ENCODE measurements around the gene OLFM3. TPM values are rescaled to one million over a fixed set of nuclear protein-coding genes. Genes with fewer than 3 reads are reported as not detected.

OLFM3 gene
- total RNA-seq, 1 donor from 2014 or later, result 0.49 TPM

- no peak overlapping the region for H3K27ac ChIP-seq
- no peaks in the 10 kb centered on the region for H3K4me1 ChIP-seq
- no peaks in the 10 kb centered on the region for H3K36me3 ChIP-seq
- intact Hi-C loops (cut with DNase I), result no loop called here
- H3K4me3 ChIP-seq, result no peak overlapping the region
- TF ChIP-seq POLR2AphosphoS5 (IDR thresholded peaks at IDR 0.05; ENCODE audit: insufficient read depth in 1 of 2, low read depth in 1 of 2), result no peak
- TF ChIP-seq POLR2A (IDR thresholded peaks at IDR 0.05), result no peak
- no peaks in the 10 kb centered on the region for H3K27me3 ChIP-seq
- H3K9me3 ChIP-seq, result no peaks in the 10 kb centered on the region
- no peak for DNase-seq (ENCODE audit: extremely low spot score in 2 of 2)
Observed at GRCh38 chr1:101918277-101918676, 78.4 kb downstream of the OLFM3 start.

GRCh38 chr1:101915597-101915996 lies 81.1 kb downstream of the OLFM3 start:
- H3K27ac ChIP-seq, result no peak overlapping the region
- H3K27me3 ChIP-seq, result no peaks in the 10 kb centered on the region
- TF ChIP-seq, protein P1, sequence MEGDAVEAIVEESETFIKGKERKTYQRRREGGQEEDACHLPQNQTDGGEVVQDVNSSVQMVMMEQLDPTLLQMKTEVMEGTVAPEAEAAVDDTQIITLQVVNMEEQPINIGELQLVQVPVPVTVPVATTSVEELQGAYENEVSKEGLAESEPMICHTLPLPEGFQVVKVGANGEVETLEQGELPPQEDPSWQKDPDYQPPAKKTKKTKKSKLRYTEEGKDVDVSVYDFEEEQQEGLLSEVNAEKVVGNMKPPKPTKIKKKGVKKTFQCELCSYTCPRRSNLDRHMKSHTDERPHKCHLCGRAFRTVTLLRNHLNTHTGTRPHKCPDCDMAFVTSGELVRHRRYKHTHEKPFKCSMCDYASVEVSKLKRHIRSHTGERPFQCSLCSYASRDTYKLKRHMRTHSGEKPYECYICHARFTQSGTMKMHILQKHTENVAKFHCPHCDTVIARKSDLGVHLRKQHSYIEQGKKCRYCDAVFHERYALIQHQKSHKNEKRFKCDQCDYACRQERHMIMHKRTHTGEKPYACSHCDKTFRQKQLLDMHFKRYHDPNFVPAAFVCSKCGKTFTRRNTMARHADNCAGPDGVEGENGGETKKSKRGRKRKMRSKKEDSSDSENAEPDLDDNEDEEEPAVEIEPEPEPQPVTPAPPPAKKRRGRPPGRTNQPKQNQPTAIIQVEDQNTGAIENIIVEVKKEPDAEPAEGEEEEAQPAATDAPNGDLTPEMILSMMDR (IDR thresholded peaks at IDR 0.05), result no peak
- H3K36me3 ChIP-seq, result no peaks in the 10 kb centered on the region
- H3K9me3 ChIP-seq, result no peaks in the 10 kb centered on the region
- DNase-seq (ENCODE audit: extremely low spot score in 2 of 2), result no peak
- H3K4me1 ChIP-seq, result no peaks in the 10 kb centered on the region
- intact Hi-C loops (cut with DNase I), result no loop called here
- H3K4me3 ChIP-seq, result no peak overlapping the region

GRCh38 chr1:101914473-101915242 lies 82.1 kb downstream of the OLFM3 start:
- Histone ChIP-seq H3K9me3 (no peaks in the 10 kb centered on the region), H3K4me3 (no peak overlapping the region), H3K36me3 (no peaks in the 10 kb centered on the region), H3K27me3 (no peaks in the 10 kb centered on the region), H3K27ac (no peak overlapping the region), H3K4me1 (no peaks in the 10 kb centered on the region)
- no peak for DNase-seq (ENCODE audit: extremely low spot score in 2 of 2)
- no peak for TF ChIP-seq POLR2A (IDR thresholded peaks at IDR 0.05)
- TF ChIP-seq, protein P1 (IDR thresholded peaks at IDR 0.05), result no peak
- no peak for TF ChIP-seq POLR2AphosphoS5 (IDR thresholded peaks at IDR 0.05; ENCODE audit: insufficient read depth in 1 of 2, low read depth in 1 of 2)
- intact Hi-C loops (cut with DNase I), result no loop called here

DNA sequence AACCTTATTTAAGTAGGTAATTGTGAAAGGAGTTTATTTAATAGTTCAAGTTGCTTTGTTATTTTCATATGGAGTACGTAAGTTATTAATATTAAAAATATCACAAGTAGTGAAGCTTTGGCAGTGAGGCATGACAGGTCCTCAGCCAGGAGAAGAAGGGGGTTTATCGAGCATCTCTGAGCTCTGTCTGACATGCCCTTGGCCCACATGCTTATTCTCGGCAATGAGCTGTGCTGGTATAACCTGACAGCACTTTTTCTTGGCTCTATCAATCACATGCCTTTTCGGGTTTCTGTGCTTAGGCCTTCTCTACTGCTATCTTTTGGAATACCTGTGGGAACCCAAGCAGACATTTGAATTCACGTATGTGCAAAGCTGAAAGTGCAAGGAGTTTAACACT lies 84.8 kb downstream of the OLFM3 start:
- Histone ChIP-seq H3K4me3 (no peak overlapping the region), H3K36me3 (no peaks in the 10 kb centered on the region), H3K4me1 (no peaks in the 10 kb centered on the region), H3K27ac (no peak overlapping the region), H3K9me3 (no peaks in the 10 kb centered on the region), H3K27me3 (no peaks in the 10 kb centered on the region)
- intact Hi-C loops (cut with DNase I), result no loop called here
- no peak for DNase-seq (ENCODE audit: extremely low spot score in 2 of 2)
- TF ChIP-seq POLR2A (IDR thresholded peaks at IDR 0.05) (no peak), POLR2AphosphoS5 (IDR thresholded peaks at IDR 0.05; ENCODE audit: insufficient read depth in 1 of 2, low read depth in 1 of 2) (no peak)
- TF ChIP-seq, protein P1 (IDR thresholded peaks at IDR 0.05), result no peak

DNA sequence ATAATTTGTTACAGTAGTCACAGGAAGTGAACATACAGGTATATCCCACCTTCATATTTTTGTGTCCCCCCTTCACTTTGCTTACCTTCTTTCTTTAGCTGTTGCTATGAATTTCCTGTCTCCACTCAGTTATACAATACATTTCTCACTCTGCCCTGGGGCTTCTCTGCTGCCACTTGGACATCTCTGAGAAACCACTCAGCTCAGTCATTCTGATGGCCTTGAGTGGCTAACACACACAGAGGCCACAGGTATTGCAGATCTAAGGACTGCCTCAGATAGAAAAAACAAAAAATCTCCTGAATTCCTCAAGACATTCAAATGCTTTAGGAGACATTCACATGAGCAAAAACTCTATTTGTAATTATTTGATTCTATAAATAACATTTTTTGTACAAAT lies 87.7 kb downstream of the OLFM3 start:
- TF ChIP-seq POLR2A (IDR thresholded peaks at IDR 0.05), result no peak
- no peak for TF ChIP-seq POLR2AphosphoS5 (IDR thresholded peaks at IDR 0.05; ENCODE audit: insufficient read depth in 1 of 2, low read depth in 1 of 2)
- TF ChIP-seq, protein P1 (IDR thresholded peaks at IDR 0.05), result no peak
- Histone ChIP-seq H3K36me3 (no peaks in the 10 kb centered on the region), H3K27ac (no peak overlapping the region), H3K4me1 (no peaks in the 10 kb centered on the region), H3K4me3 (no peak overlapping the region), H3K27me3 (no peaks in the 10 kb centered on the region), H3K9me3 (no peaks in the 10 kb centered on the region)
- intact Hi-C loops (cut with DNase I), result no loop called here
- no peak for DNase-seq (ENCODE audit: extremely low spot score in 2 of 2)
